CD4-positive, alpha-beta T cell (primary cell): Measurements from ENCODE around the gene ZNF19. TPM values are rescaled to one million over a fixed set of nuclear protein-coding genes. Genes with fewer than 3 reads are reported as not detected.

Experiments used
- ATAC-seq: fragments of 200-7000 bp; cut with Tn5 transposase; one replicate; pipeline ENCODE4 v1.10.0; 2022; ENCODE audit warnings: mild to moderate bottlenecking; ENCODE audit not compliant: poor library complexity
- CTCF ChIA-PET: fragments of 350-600 bp; sonication (Branson Sonifier 250); formaldehyde crosslinking; loops from one replicate; lab custom pipeline; 2021; ENCODE audit warnings: antibody characterized with exemption, inconsistent platforms; lab: Charles Lee
- POLR2A ChIA-PET: fragments of 350-600 bp; sonication (Branson Sonifier 250); formaldehyde crosslinking; loops from one replicate; lab custom pipeline; 2021; ENCODE audit warnings: antibody characterized with exemption, inconsistent platforms; lab: Charles Lee
- DNase-seq, 14 experiments: peaks; one replicate each; pipeline ENCODE4 v3.0.0-alpha.2; 2013 to 2020; ENCODE audit warnings: mixed read lengths in 2 of 14
- H3K27ac ChIP-seq, 2 donors: one replicate each; pipeline versions ENCODE4 v1.5.1 to v1.7.0; 2013; ENCODE audit warnings: low read length in 2 of 2, low read depth in 1 of 2, mild to moderate bottlenecking in 1 of 2
- H3K27me3 ChIP-seq, 2 experiments: 1 replicate in 1 of 2; 2 replicates in 1 of 2; pipeline versions ENCODE4 v1.6.1 to v1.7.0; 2013; ENCODE audit warnings: low read length in 2 of 2, control low read depth in 1 of 2, mild to moderate bottlenecking in 1 of 2, moderate library complexity in 1 of 2; ENCODE audit not compliant: insufficient read depth in 2 of 2, control insufficient read depth in 1 of 2
- H3K36me3 ChIP-seq: one replicate; pipeline ENCODE4 v1.6.1; 2013; ENCODE audit warnings: low read length, control low read depth; ENCODE audit not compliant: insufficient read depth
- H3K4me1 ChIP-seq: one replicate; pipeline ENCODE4 v1.6.1; 2013; ENCODE audit warnings: low read length, control low read depth; ENCODE audit not compliant: insufficient read depth
- H3K4me3 ChIP-seq: one replicate; pipeline ENCODE4 v1.5.1; 2013; ENCODE audit warnings: mild to moderate bottlenecking, low read length, moderate library complexity
- H3K9me3 ChIP-seq, 2 experiments: 1 replicate in 1 of 2; 2 replicates in 1 of 2; pipeline versions ENCODE4 v1.6.1 to v1.7.0; 2013; ENCODE audit warnings: low read length in 2 of 2, mild to moderate bottlenecking in 2 of 2, control low read depth in 1 of 2, moderate library complexity in 1 of 2; ENCODE audit not compliant: control insufficient read depth in 1 of 2, insufficient read depth in 1 of 2
- H3K27ac Mint-ChIP-seq: one replicate; pipeline ENCODE4 v1.8.0; 2020; ENCODE audit warnings: mixed read lengths
- H3K27me3 Mint-ChIP-seq: one replicate; pipeline ENCODE4 v1.8.0; 2021; ENCODE audit warnings: mixed read lengths
- H3K36me3 Mint-ChIP-seq: one replicate; pipeline ENCODE4 v1.8.0; 2021; ENCODE audit warnings: low read depth, mixed read lengths
- H3K4me1 Mint-ChIP-seq: one replicate; pipeline ENCODE4 v1.8.0; 2021; ENCODE audit warnings: low read depth, mixed read lengths
- H3K4me3 Mint-ChIP-seq: one replicate; pipeline ENCODE4 v1.8.0; 2020; ENCODE audit warnings: mild to moderate bottlenecking, mixed read lengths
- H3K9me3 Mint-ChIP-seq: one replicate; pipeline ENCODE4 v1.8.0; 2020; ENCODE audit warnings: mixed read lengths
- intact Hi-C, 2 experiments: fragments of 100-400 bp; cut with DNase I in 1 of 2; cut with micrococcal nuclease in 1 of 2; formaldehyde crosslinking; loops; one replicate each; pipeline versions ENCODE4 v1.15.1 to v1.9.0; 2023 to 2025; cut with DNase I, micrococcal nuclease
- total RNA-seq, 174 experiments: library from RNA in 2 of 174; stranded (reverse) in 2 of 174; gene quantifications; one replicate each; pipeline ENCODE4 v1.2.3 and lab custom pipeline; 2021 to 2026
- TF ChIP-seq, protein P1 (sequence below): fragments of 200-600 bp; IDR thresholded peaks from one replicate; pipeline ENCODE4 v1.8.0; 2022; ENCODE audit warnings: antibody characterized with exemption, mild to moderate bottlenecking

The ZNF19 gene
- total RNA-seq, 2 experiments from 2014 or later = 4.6 to 6.4 TPM

DNA sequence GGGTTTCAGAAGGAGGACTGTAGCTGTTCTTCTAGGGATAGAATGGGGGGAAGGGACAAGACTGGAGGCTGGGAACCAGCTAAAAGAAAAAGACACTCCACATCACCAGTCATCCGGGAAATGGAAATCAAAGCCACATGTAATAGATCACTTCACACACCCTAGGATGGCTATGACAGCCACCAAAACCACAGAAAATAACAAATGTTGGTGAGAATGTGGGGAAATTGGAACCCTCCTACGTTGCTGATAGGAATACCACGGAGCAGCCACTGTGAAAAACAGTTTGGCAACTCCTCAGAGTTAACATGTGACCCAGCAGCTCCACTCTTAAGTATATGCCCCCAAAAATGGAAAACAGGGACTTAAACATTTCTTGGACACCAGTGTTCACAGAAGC lies 49.6 kb downstream of the ZNF19 start:
- ChIA-PET POLR2A (no interaction called here), CTCF (no interaction called here)
- Mint-ChIP-seq H3K27me3 (peaks cover 30% of the 10 kb centered on the region), H3K36me3 (peaks cover 8% of the 10 kb centered on the region), H3K4me1 (no peaks in the 10 kb centered on the region), H3K9me3 (peaks cover 4% of the 10 kb centered on the region), H3K27ac (no peak overlapping the region), H3K4me3 (no peak overlapping the region)
- no peak overlapping the region for H3K27ac ChIP-seq
- DNase-seq (no peak), ATAC-seq (no peak)
- intact Hi-C loops = no loop called here
- TF ChIP-seq, protein P1, sequence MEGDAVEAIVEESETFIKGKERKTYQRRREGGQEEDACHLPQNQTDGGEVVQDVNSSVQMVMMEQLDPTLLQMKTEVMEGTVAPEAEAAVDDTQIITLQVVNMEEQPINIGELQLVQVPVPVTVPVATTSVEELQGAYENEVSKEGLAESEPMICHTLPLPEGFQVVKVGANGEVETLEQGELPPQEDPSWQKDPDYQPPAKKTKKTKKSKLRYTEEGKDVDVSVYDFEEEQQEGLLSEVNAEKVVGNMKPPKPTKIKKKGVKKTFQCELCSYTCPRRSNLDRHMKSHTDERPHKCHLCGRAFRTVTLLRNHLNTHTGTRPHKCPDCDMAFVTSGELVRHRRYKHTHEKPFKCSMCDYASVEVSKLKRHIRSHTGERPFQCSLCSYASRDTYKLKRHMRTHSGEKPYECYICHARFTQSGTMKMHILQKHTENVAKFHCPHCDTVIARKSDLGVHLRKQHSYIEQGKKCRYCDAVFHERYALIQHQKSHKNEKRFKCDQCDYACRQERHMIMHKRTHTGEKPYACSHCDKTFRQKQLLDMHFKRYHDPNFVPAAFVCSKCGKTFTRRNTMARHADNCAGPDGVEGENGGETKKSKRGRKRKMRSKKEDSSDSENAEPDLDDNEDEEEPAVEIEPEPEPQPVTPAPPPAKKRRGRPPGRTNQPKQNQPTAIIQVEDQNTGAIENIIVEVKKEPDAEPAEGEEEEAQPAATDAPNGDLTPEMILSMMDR = no peak
- H3K36me3 ChIP-seq = no peaks in the 10 kb centered on the region
- H3K9me3 ChIP-seq = peaks cover 6 to 36% of the 10 kb centered on the region in 2 experiments
- peaks cover 0 to 10% of the 10 kb centered on the region in 2 experiments for H3K27me3 ChIP-seq
- no peak overlapping the region for H3K4me3 ChIP-seq
- H3K4me1 ChIP-seq = peaks cover 5% of the 10 kb centered on the region

DNA sequence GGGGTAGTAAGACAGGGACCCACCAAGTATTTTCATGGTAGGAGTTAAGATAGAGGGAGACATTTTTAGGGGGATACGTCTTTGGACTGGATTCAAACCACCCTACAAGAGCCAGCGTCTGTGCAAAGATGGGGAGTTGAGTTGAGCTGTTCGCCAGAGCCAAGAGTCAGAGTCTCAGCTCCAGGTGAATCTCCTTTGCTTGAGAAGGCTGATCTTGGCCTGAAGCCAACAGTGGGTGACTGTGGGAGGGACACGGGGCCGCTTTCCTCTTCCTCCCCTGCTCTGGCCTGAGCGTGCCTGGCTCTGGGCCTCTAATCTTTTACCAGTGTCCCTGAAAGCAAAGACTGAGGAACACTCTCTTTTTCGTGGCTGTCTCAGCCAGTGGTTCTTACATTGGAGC lies 52.7 kb downstream of the ZNF19 start:
- ChIA-PET POLR2A (no interaction called here), CTCF (no interaction called here)
- Mint-ChIP-seq H3K4me3 (no peak overlapping the region), H3K27me3 (peaks cover 43% of the 10 kb centered on the region), H3K27ac (no peak overlapping the region), H3K36me3 (no peaks in the 10 kb centered on the region), H3K9me3 (no peaks in the 10 kb centered on the region), H3K4me1 (no peaks in the 10 kb centered on the region)
- Histone ChIP-seq H3K4me1 (peaks cover 4% of the 10 kb centered on the region), H3K9me3 (peaks cover 0 to 8% of the 10 kb centered on the region in 2 experiments), H3K27me3 (peaks cover 2 to 10% of the 10 kb centered on the region in 2 experiments), H3K36me3 (no peaks in the 10 kb centered on the region), H3K27ac (no peak overlapping the region), H3K4me3 (no peak overlapping the region)
- DNase-seq (no peak), ATAC-seq (no peak)
- TF ChIP-seq, protein P1 = no peak
- intact Hi-C loops = no loop called here

DNA sequence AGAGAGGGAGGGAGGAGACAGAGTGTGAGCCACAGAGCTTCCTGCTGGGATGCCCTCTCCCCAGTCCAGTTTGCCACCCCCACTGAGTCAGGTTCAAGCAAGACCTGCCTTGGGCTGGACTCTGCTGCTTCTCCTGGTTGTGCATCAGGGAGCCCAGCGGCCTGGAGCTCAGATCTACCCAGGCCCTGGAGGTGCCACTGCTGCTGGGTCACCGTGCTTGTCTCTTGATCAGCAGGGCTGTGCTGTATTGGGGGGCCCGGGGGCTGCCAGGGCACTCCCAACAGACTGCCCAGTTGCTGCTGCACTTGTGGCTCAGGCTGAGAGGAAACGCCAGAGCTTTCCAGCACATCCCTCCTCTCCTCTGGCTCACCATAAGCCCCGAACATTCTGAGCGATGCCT lies 56.2 kb downstream of the ZNF19 start:
- intact Hi-C loops = no loop called here
- TF ChIP-seq, protein P1 = no peak
- Histone ChIP-seq H3K36me3 (no peaks in the 10 kb centered on the region), H3K27ac (no peak overlapping the region), H3K4me3 (no peak overlapping the region), H3K27me3 (peaks cover 2 to 22% of the 10 kb centered on the region in 2 experiments), H3K9me3 (no peaks in the 10 kb centered on the region), H3K4me1 (no peaks in the 10 kb centered on the region)
- CTCF ChIA-PET = no interaction called here
- no peak for ATAC-seq
- Mint-ChIP-seq H3K27me3 (peaks cover 34% of the 10 kb centered on the region), H3K27ac (no peak overlapping the region), H3K4me1 (no peaks in the 10 kb centered on the region), H3K36me3 (no peaks in the 10 kb centered on the region), H3K9me3 (no peaks in the 10 kb centered on the region), H3K4me3 (no peak overlapping the region)
- POLR2A ChIA-PET = no interaction called here
- no peak for DNase-seq
